GDM1 (cell line): ENCODE results near the gene ZNF804B.
"Not testable (repeated sequence)": the region's sequence is repeated elsewhere in the genome, so short reads cannot be mapped to it uniquely, and the experiment has no call there.

Experiments
- DNase-seq: peaks from one replicate; lab custom pipeline; 2025; lab: John Stamatoyannopoulos, UW

Gene ZNF804B

GRCh38 chr7:89094269-89094668, 334.8 kb downstream of the ZNF804B start:
- DNase-seq: no peak

- no peak for DNase-seq
These were observed 344.1 kb downstream of the ZNF804B start for GRCh38 chr7:89103564-89103963.

- no peak for DNase-seq
These were observed 345.5 kb downstream of the ZNF804B start for GRCh38 chr7:89104748-89105685.

GRCh38 chr7:89123871-89124270, 364.4 kb downstream of the ZNF804B start:
- DNase-seq: no peak

GRCh38 chr7:89129600-89130375, 370.3 kb downstream of the ZNF804B start:
- DNase-seq: no peak

GRCh38 chr7:89133357-89133756, 373.9 kb downstream of the ZNF804B start:
- no peak for DNase-seq

GRCh38 chr7:89133819-89134218, 374.3 kb downstream of the ZNF804B start:
- no peak for DNase-seq

- DNase-seq: no peak
These were observed 386.3 kb downstream of the ZNF804B start for GRCh38 chr7:89145801-89146200.

GRCh38 chr7:89160107-89160506, 400.6 kb downstream of the ZNF804B start:
- DNase-seq: no peak

- no peak for DNase-seq
These were observed 405.9 kb downstream of the ZNF804B start for GRCh38 chr7:89165421-89165820.

GRCh38 chr7:89170628-89171027, 411.1 kb downstream of the ZNF804B start:
- no peak for DNase-seq

- no peak for DNase-seq
These were observed 422.6 kb downstream of the ZNF804B start for GRCh38 chr7:89182116-89182515.

GRCh38 chr7:89183712-89184111, 424.2 kb downstream of the ZNF804B start:
- no peak for DNase-seq

GRCh38 chr7:89200758-89201157, 441.3 kb downstream of the ZNF804B start:
- no peak for DNase-seq

GRCh38 chr7:89223900-89224395, 464.4 kb downstream of the ZNF804B start:
- DNase-seq: no peak

GRCh38 chr7:89228688-89229171, 469.2 kb downstream of the ZNF804B start:
- DNase-seq: not testable (repeated sequence)

GRCh38 chr7:89238156-89238555, 478.7 kb downstream of the ZNF804B start:
- DNase-seq: no peak

- no peak for DNase-seq
These were observed 486.7 kb downstream of the ZNF804B start for GRCh38 chr7:89246196-89246595.

- DNase-seq: no peak
These were observed 487.7 kb downstream of the ZNF804B start for GRCh38 chr7:89247207-89247606.

GRCh38 chr7:89259085-89259484, 499.6 kb downstream of the ZNF804B start:
- DNase-seq: no peak

GRCh38 chr7:89264126-89264525, 504.6 kb downstream of the ZNF804B start:
- no peak for DNase-seq

- DNase-seq: no peak
These were observed 506.1 kb downstream of the ZNF804B start for GRCh38 chr7:89265631-89266030.

GRCh38 chr7:89283302-89283701, 523.8 kb downstream of the ZNF804B start:
- DNase-seq: no peak
